Stomach (tissue), 9 donors: ENCODE data around the gene BRD2. TPM values are rescaled to one million over a fixed set of nuclear protein-coding genes. Genes with fewer than 3 reads are reported as not detected.

Experiments
- DNase-seq, 2 donors: peaks; one replicate each; pipeline versions ENCODE4 v3.0.0 to v3.0.0-alpha.2; 2013 to 2019
- H3K27ac ChIP-seq, 5 donors: fragments of 200-600 bp in 4 of 5; sonication (generic) in 4 of 5; one replicate each; pipeline ENCODE4 v1.5.1; 2013 to 2019; ENCODE audit warnings: mild to moderate bottlenecking in 1 of 5, moderate library complexity in 1 of 5
- H3K27me3 ChIP-seq, 3 donors: fragments of 200-600 bp; sonication (generic); one replicate each; pipeline ENCODE4 v1.5.1; 2017 to 2019; ENCODE audit warnings: mixed run types in 1 of 3
- H3K36me3 ChIP-seq, 4 donors: fragments of 200-600 bp; sonication (generic); 1 replicate in 3 of 4; 2 replicates in 1 of 4; pipeline ENCODE4 v1.5.1; 2016 to 2019
- H3K4me1 ChIP-seq, 4 donors: fragments of 200-600 bp; sonication (generic); one replicate each; pipeline ENCODE4 v1.5.1; 2016 to 2019
- H3K4me3 ChIP-seq, 4 donors: fragments of 200-600 bp; sonication (generic) in 3 of 4; one replicate each; pipeline ENCODE4 v1.5.1; 2016 to 2019; ENCODE audit warnings: mild to moderate bottlenecking in 1 of 4
- H3K9me3 ChIP-seq, 4 donors: fragments of 200-600 bp; sonication (generic); one replicate each; pipeline ENCODE4 v1.5.1; 2016 to 2019
- EP300 ChIP-seq: sonication (generic); formaldehyde crosslinking; IDR thresholded peaks from one replicate; pipeline ENCODE4 v1.6.1; 2017; ENCODE audit warnings: antibody characterized with exemption
- POLR2A ChIP-seq, 4 donors: fragments of 450-650 bp; IDR thresholded peaks; one replicate each; pipeline ENCODE4 v1.6.1; 2016; ENCODE audit warnings: antibody characterized with exemption in 4 of 4, control low read depth in 2 of 4, mild to moderate bottlenecking in 1 of 4, moderate library complexity in 1 of 4
- POLR2AphosphoS5 ChIP-seq, 3 donors: sonication (generic); formaldehyde crosslinking; IDR thresholded peaks; one replicate each; pipeline ENCODE4 v1.6.1; 2016; ENCODE audit warnings: antibody characterized with exemption in 3 of 3
- WGBS, 5 donors: extraction: QIAGEN DNeasy Blood & Tissue Kit in 3 of 5; methylation state at CpG; one replicate each; pipeline versions ENCODE4 v1.1.5 to v1.1.7; 2013 to 2018; 5-methylcytosine and 5-hydroxymethylcytosine counted together
- intact Hi-C: fragments of 100-400 bp; cut with DNase I; formaldehyde crosslinking; loops from one replicate; pipeline ENCODE4 v1.15.1; 2023; ENCODE audit warnings: low total_unique reads
- polyA plus RNA-seq, 3 donors: library from polyadenylated mRNA; stranded (reverse); fragments of 200-250 nt; gene quantifications; one replicate each; pipeline ENCODE4 v1.2.3, GENCODE V29; 2013
- total RNA-seq, 5 donors: library from RNA; depleted of rRNA; stranded (reverse); fragments of >200 nt; gene quantifications; one replicate each; pipeline versions ENCODE4 v1.1.0 to v1.2.3, GENCODE V29; 2014 to 2016
- TF ChIP-seq, protein P1 (sequence below), 7 experiments: fragments of 450-650 bp in 4 of 7; fragments of 200-600 bp in 3 of 7; sonication (generic) in 3 of 7; IDR thresholded peaks; one replicate each; pipeline ENCODE4 v1.5.1; 2016 to 2019; ENCODE audit warnings: antibody characterized with exemption in 7 of 7, control low read depth in 2 of 7, mild to moderate bottlenecking in 1 of 7
- donor health status: healthy with polysubstance abuse.
- donor health status: Bipolar disorder and iron deficiency.
- donor health status: healthy.

BRD2 gene
- total and polyA plus RNA-seq, 8 donors, result 70.7 to 538 (median 129) TPM

- intact Hi-C loops, result loop anchor here (5.0 kb wide), 1 partner anchor 69 kb away; no protein-coding TSS in a partner anchor
- TF ChIP-seq, protein P1, sequence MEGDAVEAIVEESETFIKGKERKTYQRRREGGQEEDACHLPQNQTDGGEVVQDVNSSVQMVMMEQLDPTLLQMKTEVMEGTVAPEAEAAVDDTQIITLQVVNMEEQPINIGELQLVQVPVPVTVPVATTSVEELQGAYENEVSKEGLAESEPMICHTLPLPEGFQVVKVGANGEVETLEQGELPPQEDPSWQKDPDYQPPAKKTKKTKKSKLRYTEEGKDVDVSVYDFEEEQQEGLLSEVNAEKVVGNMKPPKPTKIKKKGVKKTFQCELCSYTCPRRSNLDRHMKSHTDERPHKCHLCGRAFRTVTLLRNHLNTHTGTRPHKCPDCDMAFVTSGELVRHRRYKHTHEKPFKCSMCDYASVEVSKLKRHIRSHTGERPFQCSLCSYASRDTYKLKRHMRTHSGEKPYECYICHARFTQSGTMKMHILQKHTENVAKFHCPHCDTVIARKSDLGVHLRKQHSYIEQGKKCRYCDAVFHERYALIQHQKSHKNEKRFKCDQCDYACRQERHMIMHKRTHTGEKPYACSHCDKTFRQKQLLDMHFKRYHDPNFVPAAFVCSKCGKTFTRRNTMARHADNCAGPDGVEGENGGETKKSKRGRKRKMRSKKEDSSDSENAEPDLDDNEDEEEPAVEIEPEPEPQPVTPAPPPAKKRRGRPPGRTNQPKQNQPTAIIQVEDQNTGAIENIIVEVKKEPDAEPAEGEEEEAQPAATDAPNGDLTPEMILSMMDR (IDR thresholded peaks at IDR 0.05), result no peak
- TF ChIP-seq POLR2A (IDR thresholded peaks at IDR 0.05) (no peak), POLR2AphosphoS5 (IDR thresholded peaks at IDR 0.05) (no peak), EP300 (no peak)
- DNase-seq, result no peak
- peaks cover 5 to 32% (median 20%) of the 10 kb centered on the region in 4 donors for H3K4me1 ChIP-seq
- no peaks in the 10 kb centered on the region for H3K9me3 ChIP-seq
- peaks cover 0 to 38% (median 9%) of the 10 kb centered on the region in 3 donors for H3K27me3 ChIP-seq
- no peak overlapping the region for H3K27ac ChIP-seq
- H3K4me3 ChIP-seq, result no peak overlapping the region
- H3K36me3 ChIP-seq, result no peaks in the 10 kb centered on the region
- 41 to 60% (median 45%) methylated on average over 4 of the region's 4 CpGs for WGBS, 5 donors
These were observed 45.2 kb downstream of the BRD2 start for GRCh38 chr6:33013608-33014007.

DNA sequence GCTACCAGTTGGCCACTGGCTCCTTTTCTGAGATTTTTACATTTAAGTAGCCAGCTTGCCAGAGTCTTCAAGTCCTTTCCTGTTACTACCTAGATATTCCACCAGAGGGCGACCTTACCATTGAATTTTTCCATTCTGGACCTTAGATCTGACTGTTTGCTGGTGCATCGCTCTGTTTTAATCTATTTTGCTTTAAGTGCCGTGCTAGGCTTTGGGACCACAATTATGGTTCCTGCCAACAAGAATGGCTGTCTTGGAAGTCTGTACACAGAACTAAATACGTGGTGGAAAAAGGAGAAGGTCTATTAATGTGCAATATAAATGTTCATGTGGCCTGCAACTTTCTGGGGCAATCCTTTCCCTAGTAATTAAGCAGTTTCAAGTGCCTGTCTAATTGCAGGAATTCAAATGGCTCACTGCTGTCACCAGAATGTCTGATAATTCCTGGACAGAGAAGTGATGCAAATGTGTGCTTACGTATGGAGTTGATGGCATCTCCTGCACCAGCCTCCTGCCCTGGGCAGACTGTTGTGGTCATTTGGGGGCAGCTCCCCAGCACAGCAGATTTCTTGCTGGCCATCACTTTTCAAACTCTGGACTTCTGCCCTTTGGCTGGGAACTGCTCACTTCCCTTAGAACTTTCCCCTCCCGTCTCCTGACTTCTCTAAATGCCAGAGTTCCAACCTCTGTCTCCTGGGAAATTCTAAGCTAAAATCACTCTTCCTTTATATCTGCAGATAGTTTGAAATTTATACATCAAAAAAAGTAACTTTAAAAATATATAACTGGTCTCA is 46.6 kb downstream of the BRD2 start:
- intact Hi-C loops, result loop anchor here (5.0 kb wide), 1 partner anchor 67 kb away; no protein-coding TSS in a partner anchor
- peaks cover 15 to 35% (median 24%) of the 10 kb centered on the region in 4 donors for H3K4me1 ChIP-seq
- H3K27ac ChIP-seq, result peak overlapping the region in 1 of 5 donors; percentile 32
- no peak overlapping the region for H3K4me3 ChIP-seq
- no peaks in the 10 kb centered on the region for H3K36me3 ChIP-seq
- TF ChIP-seq, protein P1 (IDR thresholded peaks at IDR 0.05), result peak in 6 of 7 experiments; percentile 7 to 88 (median 84)
- peak in 1 of 3 donors; percentile 8 for TF ChIP-seq POLR2AphosphoS5 (IDR thresholded peaks at IDR 0.05)
- no peak for TF ChIP-seq EP300
- TF ChIP-seq POLR2A (IDR thresholded peaks at IDR 0.05), result no peak
- H3K27me3 ChIP-seq, result peaks cover 0 to 29% (median 4%) of the 10 kb centered on the region in 3 donors
- peak; percentile 45 to 92 for DNase-seq
- WGBS, 5 donors, result 21 to 27% (median 25%) methylated on average over 6 of the region's 6 CpGs
- no peaks in the 10 kb centered on the region for H3K9me3 ChIP-seq

- Histone ChIP-seq H3K4me3 (no peak overlapping the region), H3K27me3 (peaks cover 0 to 23% (median 4%) of the 10 kb centered on the region in 3 donors), H3K9me3 (no peaks in the 10 kb centered on the region), H3K36me3 (no peaks in the 10 kb centered on the region), H3K4me1 (peaks cover 15 to 35% (median 24%) of the 10 kb centered on the region in 4 donors), H3K27ac (peak overlapping the region in 1 of 5 donors; percentile 38)
- intact Hi-C loops, result no loop called here
- DNase-seq, result no peak
- 72 to 82% (median 81%) methylated on average over 11 of the region's 11 CpGs for WGBS, 5 donors
- TF ChIP-seq, protein P1 (IDR thresholded peaks at IDR 0.05), result no peak
- TF ChIP-seq POLR2AphosphoS5 (IDR thresholded peaks at IDR 0.05) (no peak), POLR2A (IDR thresholded peaks at IDR 0.05) (no peak), EP300 (no peak)
These were observed 47.4 kb downstream of the BRD2 start for GRCh38 chr6:33015798-33016197.

DNA sequence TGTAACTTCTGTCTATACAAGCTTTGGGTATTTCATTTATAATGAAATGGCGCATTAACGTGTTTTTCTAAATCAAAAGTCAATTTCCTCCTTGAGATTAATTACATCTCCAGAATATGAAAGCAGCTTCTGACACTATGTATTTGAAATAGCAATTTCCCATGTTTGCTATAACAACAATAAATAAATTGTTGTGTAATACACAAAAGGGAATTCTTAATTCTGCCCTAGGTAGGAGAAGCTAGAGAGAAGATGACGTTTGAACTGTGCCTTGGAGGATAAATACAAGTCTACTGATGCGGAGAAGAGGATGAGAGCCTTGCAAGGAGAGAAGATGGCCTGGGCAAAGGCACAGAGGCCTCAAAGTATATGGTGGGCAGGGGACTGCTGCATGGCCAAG is 48.6 kb downstream of the BRD2 start:
- Histone ChIP-seq H3K9me3 (no peaks in the 10 kb centered on the region), H3K4me1 (peaks cover 15 to 35% (median 24%) of the 10 kb centered on the region in 4 donors), H3K27ac (peak overlapping the region in 1 of 5 donors; percentile 93), H3K36me3 (no peaks in the 10 kb centered on the region), H3K4me3 (no peak overlapping the region), H3K27me3 (peaks cover 0 to 12% (median 4%) of the 10 kb centered on the region in 3 donors)
- WGBS, 5 donors, result 68 to 73% (median 71%) methylated on average over 4 of the region's 4 CpGs
- TF ChIP-seq POLR2A (IDR thresholded peaks at IDR 0.05) (no peak), POLR2AphosphoS5 (IDR thresholded peaks at IDR 0.05) (no peak)
- TF ChIP-seq, protein P1 (IDR thresholded peaks at IDR 0.05), result no peak
- intact Hi-C loops, result no loop called here
- no peak for DNase-seq
